ENCODE measurements around the gene APOE.

DNA sequence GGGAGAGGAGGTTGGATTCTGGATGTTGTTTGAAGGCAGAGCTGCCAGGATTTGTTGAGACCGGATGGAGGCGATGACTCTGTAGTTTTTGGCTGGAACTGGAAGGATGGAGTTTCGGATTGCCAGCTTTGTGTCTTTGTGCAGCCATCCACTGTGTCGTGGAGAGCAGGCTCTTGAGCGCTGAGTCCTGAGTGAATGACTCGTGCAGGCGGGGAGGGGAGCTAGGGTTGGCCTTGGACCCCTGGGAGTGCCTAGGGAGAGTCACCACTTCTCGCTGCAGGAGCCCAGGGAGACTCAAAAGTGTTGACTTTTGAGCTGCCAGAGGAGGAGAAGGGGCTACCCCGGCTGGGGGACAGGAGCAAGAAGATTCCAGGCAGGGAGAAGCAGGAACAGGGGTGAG lies 10.7 kb upstream of the APOE start:
- TF ChIP-seq ZNF121 (CRISPR knock-in tag; conservative IDR thresholded peaks at IDR 0.05) (no peak), RBM25 (IDR thresholded peaks at IDR 0.05; ENCODE audit: low read depth, low read length, severe bottlenecking) (no peak), POLR2A (conservative IDR thresholded peaks at IDR 0.05) (no peak), EZH2 (IDR thresholded peaks at IDR 0.05; ENCODE audit: borderline replicate concordance, low read depth, low read length) (no peak), BRD9 (IDR thresholded peaks at IDR 0.05; ENCODE audit: low read depth, partially characterized antibody) (no peak), PCBP1 (IDR thresholded peaks at IDR 0.05; ENCODE audit: low read depth, low read length, poor library complexity, severe bottlenecking) (no peak), PRMT5 (CRISPR knock-in tag; IDR thresholded peaks at IDR 0.05) (no peak), SIN3A (IDR thresholded peaks at IDR 0.05; ENCODE audit: borderline replicate concordance in 2 of 2, control insufficient read depth in 1 of 2, low read depth in 2 of 2, low read length in 2 of 2) (no peak)
- TF ChIP-seq, protein P1, sequence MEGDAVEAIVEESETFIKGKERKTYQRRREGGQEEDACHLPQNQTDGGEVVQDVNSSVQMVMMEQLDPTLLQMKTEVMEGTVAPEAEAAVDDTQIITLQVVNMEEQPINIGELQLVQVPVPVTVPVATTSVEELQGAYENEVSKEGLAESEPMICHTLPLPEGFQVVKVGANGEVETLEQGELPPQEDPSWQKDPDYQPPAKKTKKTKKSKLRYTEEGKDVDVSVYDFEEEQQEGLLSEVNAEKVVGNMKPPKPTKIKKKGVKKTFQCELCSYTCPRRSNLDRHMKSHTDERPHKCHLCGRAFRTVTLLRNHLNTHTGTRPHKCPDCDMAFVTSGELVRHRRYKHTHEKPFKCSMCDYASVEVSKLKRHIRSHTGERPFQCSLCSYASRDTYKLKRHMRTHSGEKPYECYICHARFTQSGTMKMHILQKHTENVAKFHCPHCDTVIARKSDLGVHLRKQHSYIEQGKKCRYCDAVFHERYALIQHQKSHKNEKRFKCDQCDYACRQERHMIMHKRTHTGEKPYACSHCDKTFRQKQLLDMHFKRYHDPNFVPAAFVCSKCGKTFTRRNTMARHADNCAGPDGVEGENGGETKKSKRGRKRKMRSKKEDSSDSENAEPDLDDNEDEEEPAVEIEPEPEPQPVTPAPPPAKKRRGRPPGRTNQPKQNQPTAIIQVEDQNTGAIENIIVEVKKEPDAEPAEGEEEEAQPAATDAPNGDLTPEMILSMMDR (IDR thresholded peaks at IDR 0.05 in 2 of 3, conservative IDR thresholded peaks at IDR 0.05 in 1 of 3; ENCODE audit: insufficient read depth in 2 of 3, low read depth in 1 of 3, low read length in 3 of 3) = no peak
- TF ChIP-seq, protein P2, sequence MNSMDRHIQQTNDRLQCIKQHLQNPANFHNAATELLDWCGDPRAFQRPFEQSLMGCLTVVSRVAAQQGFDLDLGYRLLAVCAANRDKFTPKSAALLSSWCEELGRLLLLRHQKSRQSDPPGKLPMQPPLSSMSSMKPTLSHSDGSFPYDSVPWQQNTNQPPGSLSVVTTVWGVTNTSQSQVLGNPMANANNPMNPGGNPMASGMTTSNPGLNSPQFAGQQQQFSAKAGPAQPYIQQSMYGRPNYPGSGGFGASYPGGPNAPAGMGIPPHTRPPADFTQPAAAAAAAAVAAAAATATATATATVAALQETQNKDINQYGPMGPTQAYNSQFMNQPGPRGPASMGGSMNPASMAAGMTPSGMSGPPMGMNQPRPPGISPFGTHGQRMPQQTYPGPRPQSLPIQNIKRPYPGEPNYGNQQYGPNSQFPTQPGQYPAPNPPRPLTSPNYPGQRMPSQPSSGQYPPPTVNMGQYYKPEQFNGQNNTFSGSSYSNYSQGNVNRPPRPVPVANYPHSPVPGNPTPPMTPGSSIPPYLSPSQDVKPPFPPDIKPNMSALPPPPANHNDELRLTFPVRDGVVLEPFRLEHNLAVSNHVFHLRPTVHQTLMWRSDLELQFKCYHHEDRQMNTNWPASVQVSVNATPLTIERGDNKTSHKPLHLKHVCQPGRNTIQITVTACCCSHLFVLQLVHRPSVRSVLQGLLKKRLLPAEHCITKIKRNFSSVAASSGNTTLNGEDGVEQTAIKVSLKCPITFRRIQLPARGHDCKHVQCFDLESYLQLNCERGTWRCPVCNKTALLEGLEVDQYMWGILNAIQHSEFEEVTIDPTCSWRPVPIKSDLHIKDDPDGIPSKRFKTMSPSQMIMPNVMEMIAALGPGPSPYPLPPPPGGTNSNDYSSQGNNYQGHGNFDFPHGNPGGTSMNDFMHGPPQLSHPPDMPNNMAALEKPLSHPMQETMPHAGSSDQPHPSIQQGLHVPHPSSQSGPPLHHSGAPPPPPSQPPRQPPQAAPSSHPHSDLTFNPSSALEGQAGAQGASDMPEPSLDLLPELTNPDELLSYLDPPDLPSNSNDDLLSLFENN (IDR thresholded peaks at IDR 0.05; ENCODE audit: low read depth in 2 of 2, low read length in 2 of 2) = no peak
- TF ChIP-seq, protein P3, sequence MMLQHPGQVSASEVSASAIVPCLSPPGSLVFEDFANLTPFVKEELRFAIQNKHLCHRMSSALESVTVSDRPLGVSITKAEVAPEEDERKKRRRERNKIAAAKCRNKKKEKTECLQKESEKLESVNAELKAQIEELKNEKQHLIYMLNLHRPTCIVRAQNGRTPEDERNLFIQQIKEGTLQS (IDR thresholded peaks at IDR 0.05) = no peak
- TF ChIP-seq, protein P3 (CRISPR knock-in tag; conservative IDR thresholded peaks at IDR 0.05) = no peak
